Ishikawa (cell line): ENCODE measurements around the gene SPATS1.

Source experiments
- CREB1 ChIP-seq: IDR thresholded peaks from 2 replicates; pipeline ENCODE4 v1.6.1; 2012; ENCODE audit warnings: low read depth
- EGR1 ChIP-seq: IDR thresholded peaks from 2 replicates; pipeline ENCODE4 v1.6.1; 2012
- EP300 ChIP-seq: IDR thresholded peaks from 2 replicates; pipeline ENCODE4 v1.6.1; 2012; ENCODE audit warnings: borderline replicate concordance
- RAD21 ChIP-seq: IDR thresholded peaks from 2 replicates; pipeline ENCODE4 v1.6.1; 2012; ENCODE audit warnings: low read depth
- TAF1 ChIP-seq: IDR thresholded peaks from 2 replicates; pipeline ENCODE4 v1.6.1; 2012; ENCODE audit warnings: low read depth, mild to moderate bottlenecking
- TF ChIP-seq, protein P1 (sequence below): IDR thresholded peaks from 2 replicates; pipeline ENCODE4 v1.6.1; 2012

DNA sequence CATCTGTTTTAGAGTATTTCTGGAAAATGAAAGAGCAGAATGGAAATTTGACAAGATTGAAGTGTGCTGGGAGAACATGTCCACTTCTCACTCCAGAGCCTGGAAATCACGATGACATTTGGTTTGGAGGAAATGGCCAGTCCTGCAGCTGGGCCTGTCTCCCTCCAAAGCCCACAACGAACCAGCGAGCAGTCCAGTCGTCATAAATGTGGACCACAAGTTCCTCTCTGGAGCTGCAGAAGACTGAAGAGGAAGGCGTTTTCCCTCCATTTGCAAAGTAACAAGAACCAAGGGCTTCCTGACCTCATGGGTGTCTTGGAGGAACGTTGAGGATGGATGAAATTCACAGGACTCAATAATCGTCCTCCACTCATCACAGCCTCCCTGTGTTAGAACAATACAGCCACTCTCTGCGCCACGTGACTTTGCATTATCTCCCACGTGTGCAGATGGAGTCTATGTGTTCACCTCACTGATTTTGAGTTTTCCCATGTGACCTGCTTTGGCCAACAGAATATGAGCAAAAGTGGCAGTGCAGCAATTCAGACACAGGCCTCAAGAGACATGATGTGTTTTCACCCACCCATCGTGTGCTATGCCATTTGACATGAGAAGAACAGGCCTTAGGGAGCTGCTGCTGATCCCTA, 9.1 kb upstream of the SPATS1 start:
- TF ChIP-seq EGR1 (no peak), EP300 (no peak), TAF1 (no peak), CREB1 (no peak), RAD21 (no peak)
- TF ChIP-seq, protein P1, sequence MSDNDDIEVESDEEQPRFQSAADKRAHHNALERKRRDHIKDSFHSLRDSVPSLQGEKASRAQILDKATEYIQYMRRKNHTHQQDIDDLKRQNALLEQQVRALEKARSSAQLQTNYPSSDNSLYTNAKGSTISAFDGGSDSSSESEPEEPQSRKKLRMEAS, result no peak
